GM12875 (cell line): Measurements from ENCODE around the gene CHGA.

Experiments
- H3K4me3 ChIP-seq: one replicate; pipeline ENCODE4 v1.5.1; 2011; ENCODE audit warnings: low read depth, low read length, control low read depth
- CTCF ChIP-seq: IDR thresholded peaks from 2 replicates; pipeline ENCODE4 v1.5.1; 2011; ENCODE audit warnings: low read depth, mild to moderate bottlenecking, control low read depth, inconsistent platforms, low read length, moderate library complexity, borderline replicate concordance; ENCODE audit not compliant: insufficient read depth

CHGA gene

GRCh38 chr14:92936085-92936484, 13.1 kb downstream of the CHGA start:
- no peak for TF ChIP-seq CTCF
- no peak overlapping the region for H3K4me3 ChIP-seq

DNA sequence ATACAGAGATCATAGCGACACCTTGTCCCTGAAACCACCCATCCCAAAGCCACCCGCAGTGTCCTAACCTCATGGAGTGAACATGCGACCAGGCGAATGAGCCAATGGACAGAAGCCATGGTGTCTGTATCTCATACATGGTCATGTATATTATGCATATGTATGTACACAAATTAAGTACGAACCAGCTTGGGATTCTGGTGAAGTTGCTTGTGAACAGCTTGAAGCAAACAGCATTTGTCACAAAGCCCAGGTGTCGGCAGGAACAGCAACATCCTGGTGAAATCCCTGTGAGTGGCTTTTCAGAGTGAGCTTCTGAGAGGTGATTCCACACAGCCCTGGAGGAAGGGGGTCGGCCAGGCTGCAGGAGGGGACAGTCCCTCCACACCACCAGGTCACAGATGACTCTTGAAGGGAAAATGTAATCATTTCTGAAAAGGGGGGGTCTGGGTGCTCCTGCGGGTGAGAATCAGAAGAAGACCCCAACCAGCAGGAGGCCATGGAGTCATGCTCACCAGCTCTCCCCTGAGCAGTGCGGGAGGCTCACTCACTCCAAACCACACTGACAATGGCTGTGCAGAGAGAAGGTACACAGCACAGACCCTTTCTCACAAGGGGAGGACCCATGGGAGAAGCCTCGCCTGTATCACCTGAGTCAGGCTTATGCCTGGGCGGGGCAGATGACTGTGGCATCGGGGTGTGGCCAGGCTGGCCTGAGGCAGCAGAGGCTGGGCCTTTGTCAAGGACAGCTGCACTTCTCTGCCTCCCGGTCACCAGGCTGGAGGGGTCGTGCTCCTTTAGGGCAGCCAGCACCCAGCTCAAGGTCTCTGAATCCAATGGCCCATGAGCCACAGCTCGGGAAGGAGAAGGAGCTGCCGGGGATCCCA, 14.3 kb downstream of the CHGA start:
- no peak overlapping the region for H3K4me3 ChIP-seq
- no peak for TF ChIP-seq CTCF

GRCh38 chr14:92938235-92938875, 15.4 kb downstream of the CHGA start:
- TF ChIP-seq CTCF, result no peak
- no peak overlapping the region for H3K4me3 ChIP-seq

DNA sequence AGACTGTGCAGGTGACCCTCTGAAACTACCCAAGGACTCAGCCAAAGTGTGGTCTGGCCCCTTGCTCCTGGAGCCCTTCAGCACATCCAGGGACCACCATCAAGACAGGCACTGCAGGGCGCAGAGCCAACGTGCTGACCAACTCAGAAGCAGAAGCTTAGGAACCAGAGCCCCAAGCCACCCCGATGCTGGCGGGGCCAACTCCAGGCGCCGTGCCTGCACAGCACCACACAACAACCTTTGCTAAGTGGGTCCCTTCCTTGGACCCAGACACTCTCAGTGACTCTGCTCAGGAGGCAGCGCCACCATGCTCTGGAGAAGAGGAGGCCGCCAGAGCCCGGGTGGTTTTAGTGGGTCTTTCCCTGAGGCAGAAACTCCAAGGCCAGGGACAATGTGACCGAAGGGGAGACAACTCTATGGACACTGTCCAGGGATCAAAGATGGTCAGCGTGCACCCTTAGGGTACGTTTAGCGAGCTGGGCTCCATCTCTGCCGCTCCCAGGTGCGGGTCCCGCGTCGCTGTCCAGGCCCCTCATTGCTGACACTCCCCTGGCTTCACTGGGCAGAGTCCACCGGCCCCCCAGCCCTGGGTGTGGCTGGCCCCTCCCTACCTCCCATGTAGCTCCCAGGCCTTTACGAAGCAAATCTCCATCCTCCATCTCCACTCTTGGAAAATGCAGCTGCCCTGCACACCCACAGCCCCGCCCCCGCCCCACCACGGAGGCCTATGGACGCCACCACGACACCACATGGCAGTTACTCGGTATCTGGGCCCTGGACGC, 16.1 kb downstream of the CHGA start:
- TF ChIP-seq CTCF, result no peak
- no peak overlapping the region for H3K4me3 ChIP-seq

GRCh38 chr14:92939699-92940098, 16.7 kb downstream of the CHGA start:
- TF ChIP-seq CTCF, result no peak
- H3K4me3 ChIP-seq, result no peak overlapping the region

- no peak overlapping the region for H3K4me3 ChIP-seq
- TF ChIP-seq CTCF, result no peak
Observed at GRCh38 chr14:92940543-92940942, 17.6 kb downstream of the CHGA start.
